Measurements from ENCODE around the gene CYP4F3.
"Not testable (repeated sequence)": the region's sequence is repeated elsewhere in the genome, so short reads cannot be mapped to it uniquely, and the experiment has no call there.

The CYP4F3 gene

DNA sequence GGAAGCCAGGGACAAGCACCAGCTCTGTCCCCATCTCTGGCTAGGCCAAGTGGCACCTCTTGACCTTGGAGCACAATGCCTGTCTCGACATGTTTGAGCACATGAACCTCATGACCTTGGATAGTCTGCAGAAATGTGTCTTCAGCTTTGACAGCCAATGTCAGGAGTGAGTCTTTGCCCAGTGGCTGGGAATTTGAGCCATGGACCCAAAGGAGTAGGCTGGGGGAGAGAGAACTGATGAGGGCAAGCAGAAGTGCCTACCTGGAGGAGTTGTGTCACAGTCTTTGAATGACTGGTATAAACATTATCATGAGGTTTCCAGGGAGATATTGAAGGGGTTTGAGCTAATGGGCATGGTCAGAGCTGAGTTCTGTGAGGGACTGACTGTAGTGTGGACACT lies 25.5 kb downstream of the CYP4F3 start:
- no peak for DNase-seq (ENCODE audit: insufficient read length, low spot score)
- no peak for FAIRE-seq

DNA sequence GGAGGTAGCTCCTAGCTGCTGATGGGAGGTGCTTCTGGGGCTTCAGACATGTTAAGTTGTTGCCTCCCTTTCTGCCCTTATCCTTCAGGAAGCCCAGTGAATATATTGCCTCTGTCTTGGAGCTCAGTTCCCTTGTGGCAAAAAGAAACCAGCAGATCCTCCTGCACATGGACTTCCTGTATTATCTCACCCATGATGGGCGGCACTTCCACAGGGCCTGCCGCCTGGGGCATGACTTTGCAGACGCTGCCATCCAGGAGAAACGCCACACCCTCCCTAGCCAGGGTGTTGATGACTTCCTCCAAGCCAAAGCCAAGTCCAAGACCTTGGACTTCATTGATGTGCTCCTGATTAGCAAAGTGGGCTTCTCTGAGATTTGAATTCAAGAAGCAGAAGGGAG lies 26.2 kb downstream of the CYP4F3 start:
- no peak for DNase-seq (ENCODE audit: insufficient read length, low spot score)
- no peak for FAIRE-seq

DNA sequence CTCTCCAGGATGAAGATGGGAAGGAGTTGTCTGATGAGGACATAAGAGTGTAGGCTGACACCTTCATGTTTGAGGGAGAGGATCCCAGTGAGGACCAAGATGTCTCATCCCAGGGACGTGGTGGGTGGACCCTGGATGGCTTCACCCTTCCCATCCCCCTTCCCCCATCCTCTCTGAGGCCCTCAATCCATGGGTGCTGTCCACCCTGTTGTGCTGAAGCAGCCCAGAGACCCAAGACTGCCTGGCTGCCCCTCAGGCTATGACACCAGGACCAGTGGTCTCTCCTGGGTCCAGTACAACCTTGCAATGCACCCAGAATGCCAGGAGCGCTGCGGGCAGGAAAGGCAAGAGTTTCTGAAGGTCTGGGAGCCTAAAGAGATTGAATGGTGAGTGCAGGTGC lies 28.7 kb downstream of the CYP4F3 start:
- no peak for FAIRE-seq
- DNase-seq (ENCODE audit: insufficient read length, low spot score) = no peak

DNA sequence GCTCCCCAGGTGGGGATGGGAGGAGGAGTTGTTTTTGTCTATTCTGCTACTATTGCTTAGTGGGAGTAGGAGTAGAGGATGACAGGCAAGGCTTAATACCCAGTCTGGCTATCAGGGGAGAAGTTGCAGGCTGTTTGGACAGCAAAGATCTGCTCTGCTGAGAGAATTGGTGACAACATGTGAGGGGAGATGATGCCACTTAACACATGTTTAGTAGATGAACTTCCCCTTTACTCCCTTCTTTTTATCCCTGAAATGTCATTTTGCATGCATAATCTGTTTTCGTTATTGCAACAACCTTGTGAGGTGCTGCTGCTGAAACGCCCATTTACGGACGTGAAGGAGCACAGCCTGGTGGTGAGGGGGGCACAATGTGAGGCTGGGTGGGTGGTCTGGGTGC lies 29.2 kb downstream of the CYP4F3 start:
- FAIRE-seq = no peak
- no peak for DNase-seq (ENCODE audit: insufficient read length, low spot score)

DNA sequence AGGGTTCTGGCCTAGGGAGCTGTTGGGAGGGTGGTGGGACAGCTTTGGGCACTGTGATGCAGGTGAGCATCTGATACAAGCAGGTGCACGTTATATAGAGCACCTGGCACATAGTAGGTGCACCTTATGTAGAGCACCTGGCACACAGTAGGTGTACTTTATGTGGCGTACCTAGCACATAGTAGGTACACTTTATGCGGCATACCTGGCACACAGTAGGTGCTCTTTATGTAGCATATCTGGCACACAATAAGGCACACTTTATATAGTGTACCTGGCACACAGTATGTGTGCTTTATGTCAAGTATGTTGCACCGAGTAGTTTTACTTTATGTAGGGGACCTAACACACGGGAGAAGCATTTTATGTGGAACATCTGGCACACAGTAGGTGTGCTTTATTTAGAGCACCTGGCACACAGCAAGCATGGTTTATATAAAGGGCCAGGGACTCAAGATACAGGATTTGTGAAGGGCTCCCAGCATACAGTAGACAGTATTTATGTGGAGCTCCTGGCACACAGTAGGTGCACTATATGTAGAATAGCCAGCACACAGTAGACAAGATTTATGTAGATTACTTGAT lies 30.6 kb downstream of the CYP4F3 start:
- no peak for DNase-seq (ENCODE audit: insufficient read length, low spot score)
- no peak for FAIRE-seq

DNA sequence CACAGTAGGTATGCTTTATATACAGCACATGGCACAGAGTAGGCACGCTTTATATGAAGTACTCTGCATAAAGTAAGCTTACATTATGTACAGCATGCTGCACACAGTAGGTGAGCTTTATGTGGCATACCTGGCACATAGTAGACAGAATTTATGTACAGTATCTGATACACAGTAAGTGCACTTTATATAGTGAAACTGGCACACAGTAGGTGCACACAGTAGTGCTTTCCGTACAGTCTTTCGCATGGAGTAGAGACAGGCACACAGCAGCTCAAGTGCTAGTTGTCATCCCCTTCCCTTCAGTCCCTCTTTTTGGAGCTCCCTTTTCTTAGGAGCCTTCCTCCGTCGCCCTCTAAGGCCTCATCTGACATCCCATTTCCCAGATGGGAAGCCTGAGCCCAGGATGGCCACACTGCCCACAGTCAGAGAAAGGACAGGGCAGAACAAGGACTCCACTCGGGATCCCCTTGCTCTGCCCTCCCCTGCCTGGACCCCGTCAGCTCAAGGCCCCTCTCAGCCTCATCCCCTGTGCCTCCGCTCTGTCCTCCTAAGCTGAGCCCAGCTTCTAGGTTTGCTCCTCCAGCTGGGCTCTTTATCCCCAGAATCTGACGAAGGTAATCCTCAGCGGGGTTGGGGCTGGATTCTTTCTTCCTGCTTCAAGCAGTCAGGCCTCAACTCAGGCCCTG lies 31.3 kb downstream of the CYP4F3 start:
- no peak for FAIRE-seq
- no peak for DNase-seq (ENCODE audit: insufficient read length, low spot score)

DNA sequence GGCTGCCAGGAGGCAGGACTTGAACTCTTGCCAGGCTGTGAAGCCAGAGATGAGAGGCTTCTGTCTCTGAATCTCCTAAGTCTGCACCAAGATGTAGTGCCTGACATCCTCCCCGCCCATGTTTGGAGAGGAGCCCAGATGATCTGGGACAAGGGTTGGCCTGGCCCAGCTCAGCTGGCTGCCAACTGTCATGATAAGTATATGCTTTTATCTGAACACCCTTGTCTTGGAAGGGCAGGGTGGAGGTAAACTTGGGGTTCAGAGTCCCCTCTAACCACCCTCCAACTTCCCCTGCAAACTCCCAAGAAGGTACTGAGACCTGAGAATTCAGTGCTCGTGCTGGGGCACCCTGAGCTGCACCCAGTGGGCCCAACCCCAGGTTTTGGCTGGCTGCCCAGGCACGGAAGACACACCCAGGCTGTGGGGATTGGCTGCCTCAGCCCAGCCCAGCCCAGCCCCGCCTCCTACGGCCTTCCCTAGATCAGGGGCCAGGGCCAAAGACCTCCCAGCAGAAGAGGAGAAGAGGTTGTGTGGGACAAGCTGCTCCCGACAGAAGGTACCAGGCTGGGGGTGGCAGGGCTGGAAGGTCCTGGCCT lies 32.0 kb downstream of the CYP4F3 start, which contains the start of gene CYP4F12:
CYP4F12 (plus strand) TSS at position 508 of the 596 bp plus-strand sequence. CDS start 443 bp downstream, outside the sequence.
- FAIRE-seq = no peak

DNA sequence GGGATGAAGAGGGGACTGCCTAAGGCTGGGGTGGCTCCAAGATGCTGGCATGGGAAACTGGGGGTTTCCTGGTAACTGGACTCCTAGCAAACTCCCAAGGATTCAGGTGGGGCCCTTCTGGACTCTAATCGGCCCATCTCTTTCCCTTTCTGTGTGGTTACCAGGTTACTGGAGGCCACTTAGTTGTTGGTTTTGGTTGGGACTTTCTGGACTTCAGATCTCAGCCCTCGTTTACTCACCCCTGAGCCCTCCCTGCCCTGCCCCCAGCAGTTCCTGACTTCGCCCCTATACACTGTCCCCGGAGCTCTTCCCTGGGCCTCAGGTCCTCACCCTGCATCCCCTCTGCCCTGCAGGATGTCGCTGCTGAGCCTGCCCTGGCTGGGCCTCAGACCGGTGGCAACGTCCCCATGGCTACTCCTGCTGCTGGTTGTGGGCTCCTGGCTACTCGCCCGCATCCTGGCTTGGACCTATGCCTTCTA lies 32.5 kb downstream of the CYP4F3 start:
- no peak for FAIRE-seq
- DNase-seq (ENCODE audit: insufficient read length, low spot score) = no peak

More for the DNA sequence above, 32.0 kb downstream of the CYP4F3 start, which contains the start of gene CYP4F12:
- DNase-seq (ENCODE audit: insufficient read length, low spot score) = no peak

DNA sequence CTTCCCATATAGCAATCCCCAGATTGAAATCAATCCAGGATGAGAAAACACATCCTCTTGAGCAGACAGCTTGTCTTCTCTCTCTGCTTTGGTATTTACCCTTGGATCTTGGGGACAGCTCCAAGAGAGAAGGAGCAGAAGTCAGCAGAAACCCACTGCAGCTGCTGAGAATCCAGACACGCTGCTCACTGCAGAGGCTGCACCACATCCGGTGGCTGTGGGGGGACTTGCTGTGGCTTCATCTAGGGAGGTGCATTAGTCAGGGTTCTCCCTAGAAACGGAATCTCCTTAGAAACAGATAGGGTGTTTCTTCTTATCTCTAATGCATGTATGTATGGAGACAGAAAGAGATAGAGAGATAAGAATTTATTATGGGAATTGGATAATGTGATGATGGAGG lies 34.9 kb downstream of the CYP4F3 start:
- FAIRE-seq = no peak
- no peak for DNase-seq (ENCODE audit: insufficient read length, low spot score)

DNA sequence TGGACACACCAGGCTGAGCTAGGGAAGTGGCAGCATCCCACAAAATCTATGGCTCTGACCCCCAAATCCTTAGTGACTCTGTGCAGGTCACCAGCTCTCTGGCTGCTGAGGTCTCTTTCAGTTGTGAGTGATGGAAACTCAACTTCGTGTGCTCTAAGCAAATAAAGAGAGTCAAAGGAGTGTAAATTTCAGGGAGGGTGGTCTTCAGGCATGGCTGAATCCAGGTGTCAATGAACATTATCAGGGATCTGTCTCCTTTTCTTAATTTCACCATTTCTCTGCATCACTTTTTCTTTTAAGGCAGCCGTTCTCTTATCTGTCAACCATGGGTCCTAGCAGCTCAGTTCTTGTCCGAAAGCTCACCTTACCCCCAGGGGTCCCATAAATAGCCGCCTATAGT lies 38.4 kb downstream of the CYP4F3 start:
- DNase-seq (ENCODE audit: insufficient read length, low spot score) = no peak
- FAIRE-seq = no peak

DNA sequence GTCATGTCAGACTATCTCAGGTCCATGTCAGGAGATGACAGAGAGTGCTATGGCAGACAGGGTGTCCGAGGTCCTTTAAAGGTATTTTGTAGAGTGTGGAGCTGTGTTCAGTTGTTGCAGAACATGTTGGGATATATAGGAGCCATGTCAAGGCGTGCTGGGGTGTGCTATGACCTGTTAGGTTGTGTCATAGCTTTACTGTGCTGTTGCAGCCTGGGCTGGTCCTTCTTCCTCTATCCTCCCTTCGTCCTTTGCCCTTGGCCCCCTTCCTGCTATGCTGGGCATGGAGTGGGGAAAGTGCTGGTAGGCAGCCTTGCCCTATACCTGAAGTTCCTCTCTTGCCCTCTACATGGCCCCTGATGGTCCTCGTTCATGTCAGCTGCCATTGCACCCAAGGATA lies 39.2 kb downstream of the CYP4F3 start:
- FAIRE-seq = not testable (repeated sequence)

DNA sequence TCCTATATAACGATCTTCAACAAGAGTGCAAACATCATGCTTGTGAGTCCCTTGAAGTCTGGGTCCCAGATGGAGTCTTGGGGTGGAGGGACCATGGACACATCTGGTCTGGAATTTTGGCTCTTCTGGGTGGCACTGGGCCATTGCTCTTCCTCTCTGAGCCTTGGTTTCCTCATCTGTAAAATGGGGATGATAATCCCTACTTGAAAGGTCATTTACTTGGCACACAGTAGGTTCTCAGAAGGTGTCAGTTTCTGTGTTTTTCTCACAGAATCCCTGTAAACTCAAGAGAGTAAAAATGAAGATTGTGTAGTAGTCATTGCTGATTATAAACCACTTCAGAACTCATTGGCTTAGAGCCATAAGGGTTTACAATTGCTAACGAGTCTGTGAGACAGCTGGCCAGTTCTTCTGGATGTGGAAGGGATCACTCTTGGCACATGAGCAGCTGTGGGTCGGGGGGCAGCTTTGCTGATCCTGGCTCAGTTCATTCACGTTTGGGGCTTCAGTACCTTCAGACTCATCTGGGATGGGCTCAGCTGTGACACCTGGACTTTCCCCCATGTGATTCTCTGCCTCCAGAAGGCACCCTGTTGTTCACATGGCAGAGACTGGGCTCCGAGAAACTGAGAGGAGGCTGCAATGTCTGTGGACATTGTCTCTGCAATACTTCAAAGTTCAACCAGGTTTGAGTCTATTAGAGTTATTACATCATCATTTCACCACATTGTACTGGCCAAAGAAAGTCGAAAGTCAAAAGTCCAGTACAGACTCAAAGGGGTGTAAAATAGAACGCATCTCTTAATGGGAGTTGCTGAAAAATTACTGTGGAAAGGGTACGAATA lies 40.0 kb downstream of the CYP4F3 start:
- FAIRE-seq (no peak), DNase-seq (ENCODE audit: insufficient read length, low spot score) (no peak)

More for the DNA sequence above, 39.2 kb downstream of the CYP4F3 start:
- not testable (repeated sequence) for DNase-seq (ENCODE audit: insufficient read length, low spot score)

DNA sequence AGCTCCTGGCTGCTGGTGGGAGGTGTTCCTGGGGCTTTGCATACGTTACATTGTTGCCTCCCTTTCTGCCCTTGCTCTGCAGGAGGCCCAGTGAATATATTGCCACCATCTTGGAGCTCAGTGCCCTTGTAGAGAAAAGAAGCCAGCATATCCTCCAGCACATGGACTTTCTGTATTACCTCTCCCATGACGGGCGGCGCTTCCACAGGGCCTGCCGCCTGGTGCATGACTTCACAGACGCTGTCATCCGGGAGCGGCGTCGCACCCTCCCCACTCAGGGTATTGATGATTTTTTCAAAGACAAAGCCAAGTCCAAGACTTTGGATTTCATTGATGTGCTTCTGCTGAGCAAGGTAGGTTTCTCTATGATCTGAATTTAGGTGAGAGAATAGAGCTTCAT lies 42.7 kb downstream of the CYP4F3 start:
- FAIRE-seq (no peak), DNase-seq (ENCODE audit: insufficient read length, low spot score) (no peak)

DNA sequence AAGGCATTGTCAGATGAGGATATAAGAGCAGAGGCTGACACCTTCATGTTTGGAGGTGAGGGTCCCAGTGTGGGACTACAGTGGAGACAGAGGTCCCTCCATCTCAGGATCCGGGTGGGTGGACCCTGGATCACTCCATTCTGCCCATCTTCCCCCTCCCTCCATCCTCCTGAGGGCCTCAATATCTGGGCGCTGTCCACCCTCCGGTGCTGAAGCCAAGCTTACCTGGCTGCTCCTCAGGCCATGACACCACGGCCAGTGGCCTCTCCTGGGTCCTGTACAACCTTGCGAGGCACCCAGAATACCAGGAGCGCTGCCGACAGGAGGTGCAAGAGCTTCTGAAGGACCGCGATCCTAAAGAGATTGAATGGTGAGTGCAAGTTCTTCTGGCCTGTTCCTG lies 44.1 kb downstream of the CYP4F3 start:
- FAIRE-seq = no peak
- DNase-seq (ENCODE audit: insufficient read length, low spot score) = no peak

DNA sequence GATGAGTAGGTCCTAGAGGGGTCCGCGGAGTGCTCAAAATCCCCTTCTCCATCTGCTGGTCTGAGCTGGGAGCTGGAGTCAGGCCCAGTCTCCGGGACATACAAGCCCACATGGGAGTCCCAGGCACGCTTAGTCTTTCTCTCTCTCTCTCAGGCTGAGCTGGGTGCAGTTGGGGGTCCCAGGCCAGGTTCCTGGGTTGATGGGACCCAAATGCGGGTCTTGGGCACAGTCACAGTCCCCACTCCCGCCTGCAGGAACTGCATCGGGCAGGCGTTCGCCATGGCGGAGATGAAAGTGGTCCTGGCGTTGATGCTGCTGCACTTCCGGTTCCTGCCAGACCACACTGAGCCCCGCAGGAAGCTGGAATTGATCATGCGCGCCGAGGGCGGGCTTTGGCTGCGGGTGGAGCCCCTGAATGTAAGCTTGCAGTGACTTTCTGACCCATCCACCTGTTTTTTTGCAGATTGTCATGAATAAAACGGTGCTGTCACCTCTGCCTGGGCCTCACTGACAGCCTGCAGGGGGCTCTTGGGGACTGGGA lies 56.0 kb downstream of the CYP4F3 start:
- FAIRE-seq = no peak
- DNase-seq (ENCODE audit: insufficient read length, low spot score) = no peak

DNA sequence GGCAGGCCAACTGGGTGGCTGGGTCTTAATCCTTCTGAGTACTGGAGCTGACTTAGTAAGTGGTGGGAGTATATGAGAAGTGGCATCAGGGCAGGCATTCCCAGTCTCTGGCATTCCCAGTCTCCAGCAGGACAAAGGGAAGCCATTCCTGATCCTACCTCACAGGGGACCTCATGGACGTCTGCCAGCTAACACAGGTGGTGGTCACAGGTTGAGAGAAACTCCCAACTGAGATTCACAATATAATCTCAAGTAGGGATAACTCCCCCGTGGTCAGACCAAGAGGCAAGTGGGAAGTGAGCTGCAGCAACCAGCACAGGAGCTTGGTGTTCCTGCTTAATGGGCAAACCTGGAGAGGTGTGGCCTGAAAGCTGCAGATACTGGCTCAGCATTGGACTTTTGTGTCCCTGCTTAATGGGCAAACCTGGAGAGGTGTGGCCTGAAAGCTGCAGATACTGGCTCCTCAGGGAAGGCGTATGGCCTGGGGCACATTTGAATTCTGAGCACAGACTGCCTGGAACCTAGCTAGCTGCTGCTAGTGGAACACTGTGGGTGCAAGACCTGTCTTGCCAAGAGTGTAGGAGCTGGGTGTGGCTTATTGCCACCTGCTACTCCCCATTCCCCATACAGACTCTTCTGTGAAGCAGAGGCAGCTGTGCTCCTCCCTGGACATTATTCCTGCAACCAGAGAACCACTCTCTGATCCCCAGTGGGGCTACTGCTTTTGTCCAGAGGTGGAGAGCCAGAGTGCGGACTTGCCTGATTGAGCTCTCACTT lies 61.2 kb downstream of the CYP4F3 start:
- FAIRE-seq = no peak
- DNase-seq (ENCODE audit: insufficient read length, low spot score) = no peak

DNA sequence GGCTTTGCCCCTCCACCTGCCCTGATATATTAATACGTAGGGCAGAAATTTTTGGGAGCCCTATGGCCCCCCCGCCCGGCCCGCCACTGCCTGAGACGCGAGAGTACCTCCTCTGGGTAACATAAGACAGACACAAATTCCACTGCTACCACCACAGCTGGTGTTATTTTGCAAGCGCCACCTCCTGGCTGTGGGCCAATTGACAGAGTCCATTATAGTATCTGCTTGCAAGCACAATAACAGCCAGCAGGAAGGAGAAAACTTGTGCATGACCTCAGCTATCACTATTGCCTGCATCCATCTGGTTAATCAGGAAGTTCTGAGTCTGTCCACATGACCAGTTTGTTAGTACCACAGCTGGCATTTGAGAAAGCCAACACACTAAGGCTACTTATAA lies 61.8 kb downstream of the CYP4F3 start:
- FAIRE-seq = no peak
- DNase-seq (ENCODE audit: insufficient read length, low spot score) = no peak
